COR-L47 (cell line): Measurements from ENCODE around the gene POC5.
"Not testable (repeated sequence)": the region's sequence is repeated elsewhere in the genome, so short reads cannot be mapped to it uniquely, and the experiment has no call there.

Experiments used
- DNase-seq: peaks from one replicate; lab custom pipeline; 2025; lab: John Stamatoyannopoulos, UW

POC5 gene

GRCh38 chr5:75717082-75717922 lies at the start of gene POC5:
POC5 (minus strand) TSS chr5:75717437; CDS start chr5:75712937, 4,500 bp downstream.
- peak; percentile 99 for DNase-seq

- DNase-seq, result no peak
Measured at GRCh38 chr5:75758116-75758515, 40.9 kb upstream of the POC5 start.

DNA sequence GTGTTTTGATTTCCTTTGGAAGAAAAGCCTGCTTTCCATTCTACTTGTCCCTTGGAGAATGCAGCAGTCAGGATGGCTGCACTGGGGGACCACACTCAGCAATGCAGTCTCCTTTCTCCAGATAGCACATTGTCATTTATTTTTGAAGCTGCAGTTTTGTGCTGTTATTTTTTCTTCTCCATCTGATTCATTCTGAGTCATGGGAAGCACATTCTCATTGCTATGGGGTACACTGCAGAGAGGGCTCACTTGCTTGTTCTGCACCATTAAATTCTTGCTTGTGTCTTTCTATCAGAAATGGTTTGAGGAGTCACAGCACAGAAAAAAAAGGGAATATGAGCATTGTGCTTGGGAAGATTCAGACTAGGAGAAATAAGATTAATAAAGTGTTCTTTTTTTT lies 39.7 kb upstream of the POC5 start:
- no peak for DNase-seq

DNA sequence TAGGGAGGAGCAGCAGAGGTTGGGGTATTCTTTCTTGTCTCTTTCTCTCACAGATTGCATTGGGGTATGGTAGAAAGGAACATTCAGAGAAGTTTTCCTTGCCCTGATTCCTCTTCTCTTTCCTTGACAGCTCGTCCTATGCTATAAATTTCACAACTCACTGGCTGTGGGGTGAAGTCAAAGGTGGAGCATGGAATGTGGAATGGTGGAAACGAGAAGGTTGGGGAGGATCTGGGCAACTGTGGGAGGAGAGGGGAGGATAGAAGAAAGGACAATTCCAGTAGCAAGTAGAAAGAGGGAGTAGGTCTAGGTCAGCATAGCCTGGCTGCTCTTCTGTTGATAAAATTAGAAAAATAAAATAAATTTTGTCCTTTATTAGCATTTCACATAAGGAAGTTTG lies 39.0 kb upstream of the POC5 start:
- DNase-seq, result no peak

- no peak for DNase-seq
Measured at GRCh38 chr5:75753182-75753581, 35.9 kb upstream of the POC5 start.

DNA sequence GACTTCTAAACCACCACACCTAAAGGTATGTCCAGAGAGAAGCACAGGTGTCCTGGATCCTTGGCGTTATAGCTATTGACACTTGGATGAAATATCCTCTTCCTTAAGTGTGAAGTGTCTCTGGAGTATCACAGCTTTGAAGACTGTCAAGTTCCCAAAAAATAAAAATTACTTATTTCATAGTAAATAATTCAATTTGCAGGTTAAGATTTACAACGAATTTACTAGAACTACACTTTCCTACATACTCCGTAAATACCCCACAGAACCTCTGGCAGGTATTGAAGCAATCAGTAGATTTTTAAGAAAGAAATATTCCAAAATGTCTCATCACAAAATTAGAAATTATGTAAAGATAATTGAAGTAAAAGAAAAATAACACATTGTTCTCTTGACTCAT lies 27.1 kb upstream of the POC5 start:
- DNase-seq, result no peak

DNA sequence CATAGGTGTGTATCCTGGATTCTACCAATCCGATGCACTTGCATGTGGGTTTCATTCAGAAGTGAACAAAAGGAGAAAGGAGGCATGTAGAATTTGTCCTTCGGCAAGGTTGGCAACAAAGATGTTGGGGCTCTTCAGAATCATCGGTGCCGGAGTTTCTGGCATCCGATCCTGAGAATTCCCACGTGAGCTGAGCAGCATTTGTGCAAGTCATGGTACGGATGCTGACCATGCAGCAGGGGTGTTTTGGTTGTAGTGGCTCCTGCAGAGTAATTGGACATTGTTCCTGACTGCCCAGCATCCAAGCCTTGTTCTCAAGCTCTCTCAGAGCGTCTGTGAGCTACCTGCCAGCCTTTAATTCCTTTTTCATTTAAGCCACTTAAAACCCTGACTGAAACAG lies 19.0 kb upstream of the POC5 start:
- no peak for DNase-seq

DNA sequence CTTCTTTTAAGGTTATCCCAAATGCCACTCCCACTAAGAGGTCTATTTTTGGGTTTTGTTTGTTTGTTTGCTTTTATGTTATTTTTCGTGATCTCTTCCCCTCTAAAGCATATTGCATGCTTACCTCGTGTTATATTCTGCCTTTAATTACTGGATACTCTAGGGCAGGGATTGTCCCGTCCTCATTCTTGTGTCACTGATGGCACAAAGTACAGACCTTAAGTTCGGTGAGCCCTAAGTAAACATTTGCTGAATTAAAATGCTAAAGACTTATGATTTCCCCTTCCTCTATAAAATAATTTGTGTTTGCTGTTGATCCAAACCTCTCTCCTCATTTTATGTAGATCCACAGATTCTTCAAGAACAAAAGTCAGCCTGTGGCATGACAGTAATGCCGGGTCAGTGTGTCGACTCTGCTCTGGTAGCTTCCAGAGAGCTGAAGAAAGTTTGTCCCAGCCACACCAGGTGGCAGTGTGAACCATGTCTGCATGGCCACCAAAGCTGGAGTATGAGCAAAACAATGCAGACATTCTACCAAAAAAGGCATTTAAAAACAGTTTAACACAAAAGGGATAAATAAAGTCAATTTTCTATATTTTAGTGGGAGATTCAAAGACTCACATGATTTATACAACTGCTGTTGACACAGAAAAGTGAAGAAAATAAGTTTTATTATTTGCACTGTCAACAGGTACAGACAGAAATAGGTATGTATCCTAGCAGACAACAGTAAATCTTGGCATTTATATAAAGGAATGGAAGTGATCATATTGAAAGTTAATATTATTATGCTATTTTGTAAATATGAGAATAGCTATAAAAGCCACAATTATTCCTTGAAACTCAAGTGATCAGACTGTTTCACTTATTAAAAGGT lies 17.9 kb upstream of the POC5 start:
- peak; percentile 13 for DNase-seq

GRCh38 chr5:75733767-75734166 lies 16.5 kb upstream of the POC5 start:
- no peak for DNase-seq

DNA sequence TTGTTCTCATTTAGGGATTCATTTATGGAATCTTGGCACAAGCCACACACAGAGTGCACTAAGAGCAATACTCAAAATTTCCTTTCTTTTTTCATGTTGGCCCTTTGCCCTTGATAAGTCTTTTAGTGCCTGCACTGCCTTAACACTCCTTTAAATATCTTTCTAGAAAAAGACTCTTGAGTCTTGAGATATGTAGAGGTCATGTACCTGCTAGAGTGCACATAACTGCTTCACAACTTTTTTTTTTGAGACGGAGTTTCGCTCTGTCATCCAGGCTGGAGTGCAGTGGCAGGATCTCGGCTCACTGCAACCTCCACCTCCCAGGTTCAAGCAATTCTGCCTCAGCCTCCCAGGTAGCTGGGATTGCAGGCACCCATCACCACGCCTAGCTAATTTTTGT lies 14.3 kb upstream of the POC5 start:
- DNase-seq, result not testable (repeated sequence)

DNA sequence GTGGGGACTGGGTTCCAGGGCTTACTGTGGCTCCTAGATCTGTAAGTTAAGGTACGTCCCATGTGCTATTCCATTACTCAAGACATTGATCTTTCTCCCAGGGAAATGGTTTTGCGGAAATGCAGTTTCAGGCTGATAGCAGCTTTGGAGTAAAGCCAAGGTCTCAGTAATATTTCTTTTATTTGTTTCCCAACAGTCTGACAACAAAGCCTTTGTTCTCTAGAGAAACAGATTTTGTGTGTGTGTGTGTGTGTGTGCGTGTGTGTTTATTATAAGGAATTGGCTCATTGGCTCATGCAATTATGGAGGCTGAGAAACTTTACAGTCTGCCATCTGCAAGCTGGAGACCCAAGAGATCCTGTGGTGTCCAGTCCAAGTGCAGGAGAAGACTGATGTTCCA lies 12.1 kb upstream of the POC5 start:
- DNase-seq, result no peak

- DNase-seq, result no peak
Measured at GRCh38 chr5:75727931-75728330, 10.7 kb upstream of the POC5 start.

- DNase-seq, result not testable (repeated sequence)
Measured at GRCh38 chr5:75726224-75726623, 9.0 kb upstream of the POC5 start.

DNA sequence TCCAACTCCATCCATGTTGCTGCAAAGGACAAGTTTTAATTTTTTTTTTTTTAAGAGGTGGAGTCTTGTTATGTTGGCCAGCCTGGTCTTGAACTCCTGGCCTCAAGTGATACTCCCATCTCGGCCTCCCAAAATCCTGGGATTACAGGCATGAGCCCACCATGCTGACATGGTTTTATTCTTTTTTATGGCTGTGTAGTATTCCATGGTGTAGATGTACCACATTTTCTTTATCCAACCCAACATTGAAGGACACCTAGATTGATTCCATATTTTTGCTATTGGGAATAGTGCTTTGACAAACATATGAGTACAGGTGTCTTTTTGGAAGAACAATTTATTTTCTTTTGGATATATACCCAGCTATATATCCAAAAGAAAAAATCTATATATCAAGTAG lies 6.1 kb upstream of the POC5 start:
- no peak for DNase-seq

GRCh38 chr5:75721573-75721972 lies 4.3 kb upstream of the POC5 start:
- DNase-seq, result no peak

DNA sequence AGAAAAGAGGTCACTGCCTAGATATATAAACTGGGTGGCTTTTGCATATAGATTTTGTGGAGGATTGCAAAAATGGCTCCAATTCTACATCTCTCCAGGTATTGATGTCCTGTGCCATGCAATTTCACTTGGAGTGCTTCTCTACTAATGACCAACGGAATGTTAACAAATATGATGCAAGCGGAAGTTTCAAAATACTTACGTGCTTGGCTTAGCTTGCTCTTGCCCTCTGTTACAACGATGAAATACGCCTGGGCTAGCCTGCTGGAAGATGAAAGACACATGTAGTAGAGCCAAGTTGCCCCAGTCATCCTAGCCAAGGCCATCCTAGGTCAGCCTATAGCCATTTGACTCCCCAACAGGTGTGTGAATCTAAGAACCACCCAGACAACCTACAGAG lies 3.6 kb upstream of the POC5 start:
- DNase-seq, result no peak

DNA sequence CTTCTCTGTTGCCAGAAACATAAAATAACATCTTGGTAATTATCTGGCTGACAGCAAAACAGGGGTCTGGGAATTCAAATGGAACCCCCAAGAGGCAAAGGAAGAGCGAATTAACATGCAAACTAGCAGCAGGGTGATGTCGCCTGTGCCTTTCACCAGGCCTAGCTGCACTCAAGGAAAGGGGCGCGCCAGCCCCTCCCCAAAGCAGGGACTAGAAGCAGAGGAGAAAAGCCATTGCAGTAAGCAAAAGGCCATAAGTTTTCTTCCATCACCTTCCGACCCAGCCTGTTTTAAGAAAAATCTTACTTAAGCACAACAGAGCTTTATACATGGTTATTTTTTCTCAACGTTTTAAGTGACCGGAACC lies 539 bp downstream of the POC5 start:
- DNase-seq, result no peak

GRCh38 chr5:75712091-75712490 lies 5.1 kb downstream of the POC5 start:
- no peak for DNase-seq

GRCh38 chr5:75711151-75711550 lies 6.1 kb downstream of the POC5 start:
- no peak for DNase-seq

GRCh38 chr5:75710637-75711036 lies 6.6 kb downstream of the POC5 start:
- DNase-seq, result no peak

DNA sequence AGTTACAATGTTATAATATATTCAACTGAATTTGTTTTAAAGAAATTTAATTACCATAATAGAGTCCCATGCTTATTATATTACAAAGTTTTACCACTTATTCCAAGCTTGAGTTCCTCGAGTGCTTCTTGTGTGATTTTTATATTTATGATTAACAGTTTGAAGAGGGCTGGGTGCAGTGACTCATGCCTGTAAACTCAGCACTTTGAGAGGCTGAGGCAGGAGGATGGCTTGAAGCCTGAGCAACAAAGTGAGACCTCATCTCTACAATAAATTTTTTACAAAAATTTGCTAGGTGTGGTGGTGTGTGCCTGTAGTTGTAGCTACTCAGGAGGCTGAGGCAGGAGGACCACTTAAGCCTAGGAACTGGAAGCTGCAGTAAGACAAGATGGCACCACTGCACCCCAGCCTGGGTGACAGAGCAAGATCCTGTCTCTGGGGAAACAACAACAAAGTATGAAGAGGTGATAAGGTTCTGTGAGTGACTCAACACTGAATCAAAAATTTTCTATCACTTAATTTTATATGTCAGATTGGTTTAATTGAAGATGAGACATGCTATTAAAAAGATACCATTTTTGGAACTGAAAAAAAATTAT lies 9.2 kb downstream of the POC5 start:
- no peak for DNase-seq

DNA sequence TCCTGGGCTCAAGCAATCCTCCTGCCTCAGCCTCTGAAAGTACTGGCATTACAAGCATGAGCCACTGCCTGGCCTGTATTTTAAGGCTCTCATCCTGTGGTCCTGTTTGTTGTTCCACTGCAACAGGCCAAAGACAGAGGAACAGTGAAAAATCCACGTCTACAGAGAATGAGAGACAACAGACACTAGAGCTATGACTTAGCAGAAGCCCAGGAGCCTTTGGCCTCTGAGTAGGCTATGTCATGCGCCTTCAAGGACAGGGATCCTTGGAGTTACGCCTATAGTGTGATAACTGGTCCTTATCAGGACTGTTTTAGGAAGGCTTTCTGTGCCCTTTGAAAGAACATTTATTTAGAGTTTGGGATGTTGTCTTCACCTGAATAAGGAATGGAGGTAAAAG lies 10.5 kb downstream of the POC5 start:
- no peak for DNase-seq

DNA sequence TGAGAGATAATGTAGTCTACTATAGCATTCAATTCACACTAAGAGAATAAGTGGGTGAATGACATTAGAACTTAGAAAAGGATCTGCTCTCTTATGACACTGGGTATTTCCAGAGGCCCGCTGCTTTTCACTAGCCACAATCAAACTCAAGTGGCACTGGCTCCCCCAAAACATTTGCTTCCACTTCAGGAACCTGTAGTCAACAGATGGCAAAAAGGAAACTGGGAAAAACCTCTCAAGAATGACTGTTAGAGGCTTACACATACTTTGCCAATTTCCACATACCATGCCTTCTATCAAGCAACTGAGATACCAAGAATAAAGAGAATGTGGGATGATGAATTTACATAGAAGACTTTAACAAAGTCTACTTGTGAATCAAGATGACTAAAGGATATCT lies 11.2 kb downstream of the POC5 start:
- DNase-seq, result no peak
